Measurements from ENCODE around the gene CPNE2.
"Not testable (repeated sequence)": the region's sequence is repeated elsewhere in the genome, so short reads cannot be mapped to it uniquely, and the experiment has no call there.

The CPNE2 gene

GRCh38 chr16:57091975-57092785, at the start of gene CPNE2:
Gene CPNE2 (plus strand): TSS chr16:57092583. CDS start chr16:57110743, 18,160 bp downstream.
- peak; percentile 12 for DNase-seq

GRCh38 chr16:57043248-57043647, 49.1 kb upstream of the CPNE2 start:
- DNase-seq = no peak

- DNase-seq = no peak
Observed at GRCh38 chr16:57044931-57045693, 47.3 kb upstream of the CPNE2 start.

GRCh38 chr16:57045694-57046381, 46.5 kb upstream of the CPNE2 start:
- DNase-seq = no peak

- no peak for DNase-seq
Observed at GRCh38 chr16:57048095-57048494, 44.3 kb upstream of the CPNE2 start.

GRCh38 chr16:57049678-57050077, 42.7 kb upstream of the CPNE2 start:
- no peak for DNase-seq

- DNase-seq = no peak
Observed at GRCh38 chr16:57051696-57052228, 40.6 kb upstream of the CPNE2 start.

GRCh38 chr16:57053206-57053605, 39.2 kb upstream of the CPNE2 start:
- DNase-seq = no peak

GRCh38 chr16:57054338-57054737, 38.0 kb upstream of the CPNE2 start:
- no peak for DNase-seq

GRCh38 chr16:57054771-57055170, 37.6 kb upstream of the CPNE2 start:
- no peak for DNase-seq

GRCh38 chr16:57055671-57056070, 36.7 kb upstream of the CPNE2 start:
- DNase-seq = no peak

- DNase-seq = no peak
Observed at GRCh38 chr16:57058291-57058861, 34.0 kb upstream of the CPNE2 start.

GRCh38 chr16:57060323-57061083, 31.9 kb upstream of the CPNE2 start:
- DNase-seq = no peak

GRCh38 chr16:57061084-57061905, 31.1 kb upstream of the CPNE2 start:
- DNase-seq = no peak

GRCh38 chr16:57062329-57062728, 30.1 kb upstream of the CPNE2 start:
- DNase-seq = no peak

- not testable (repeated sequence) for DNase-seq
Observed at GRCh38 chr16:57063189-57063588, 29.2 kb upstream of the CPNE2 start.

- DNase-seq = no peak
Observed at GRCh38 chr16:57064995-57065394, 27.4 kb upstream of the CPNE2 start.

- no peak for DNase-seq
Observed at GRCh38 chr16:57066625-57067024, 25.8 kb upstream of the CPNE2 start.

GRCh38 chr16:57067347-57067746, 25.0 kb upstream of the CPNE2 start:
- DNase-seq = no peak

GRCh38 chr16:57069053-57069452, 23.3 kb upstream of the CPNE2 start:
- no peak for DNase-seq
